Fibroblast of lung (primary cell): ENCODE measurements around the gene SGK1. TPM values are rescaled to one million over a fixed set of nuclear protein-coding genes. Genes with fewer than 3 reads are reported as not detected.
A peak's percentile ranks its signal among the peaks of the same experiment; 100 is the strongest.

ENCODE experiments used
- DNase-seq, 2 donors: peaks; one replicate each; pipeline versions ENCODE4 v3.0.0 to v3.0.0-alpha.2; 2010; ENCODE audit warnings: low read depth in 2 of 2
- H2AFZ ChIP-seq: 2 replicates; pipeline ENCODE4 v1.5.1; 2012; ENCODE audit warnings: low read length, control low read depth, inconsistent platforms
- H3K27ac ChIP-seq: 2 replicates; pipeline ENCODE4 v1.5.1; 2011; ENCODE audit warnings: low read length, control low read depth; ENCODE audit not compliant: insufficient read depth
- H3K27me3 ChIP-seq: 2 replicates; pipeline ENCODE4 v1.5.1; 2011; ENCODE audit warnings: mild to moderate bottlenecking, low read length; ENCODE audit not compliant: control insufficient read depth, insufficient read depth
- H3K36me3 ChIP-seq: 2 replicates; pipeline ENCODE4 v1.5.1; 2011; ENCODE audit warnings: low read length; ENCODE audit not compliant: control insufficient read depth, insufficient read depth
- H3K4me1 ChIP-seq: 2 replicates; pipeline ENCODE4 v1.5.1; 2011; ENCODE audit warnings: low read length; ENCODE audit not compliant: control insufficient read depth, insufficient read depth; ENCODE audit errors: extremely low read depth
- H3K4me2 ChIP-seq: 2 replicates; pipeline ENCODE4 v1.5.1; 2011; ENCODE audit warnings: low read length, control low read depth; ENCODE audit not compliant: insufficient read depth; ENCODE audit errors: extremely low read depth
- H3K4me3 ChIP-seq, 4 experiments: fragments of 200-600 bp in 1 of 4; sonication (generic) in 1 of 4; replicated peaks in 1 of 4; 2 replicates each; pipeline ENCODE4 v1.5.1; 2011 to 2016; ENCODE audit warnings: low read length in 4 of 4, low read depth in 3 of 4, mild to moderate bottlenecking in 3 of 4, control low read depth in 2 of 4, inconsistent platforms in 1 of 4, mixed read lengths in 1 of 4; ENCODE audit not compliant: insufficient read depth in 1 of 4; ENCODE audit errors: control extremely low read depth in 1 of 4
- H3K79me2 ChIP-seq: 2 replicates; pipeline ENCODE4 v1.5.1; 2012; ENCODE audit warnings: mild to moderate bottlenecking, low read length, inconsistent platforms; ENCODE audit not compliant: control insufficient read depth, insufficient read depth
- H3K9ac ChIP-seq: 2 replicates; pipeline ENCODE4 v1.5.1; 2011; ENCODE audit warnings: mild to moderate bottlenecking, low read length, control low read depth; ENCODE audit not compliant: insufficient read depth
- H3K9me3 ChIP-seq: 2 replicates; pipeline ENCODE4 v1.5.1; 2012; ENCODE audit warnings: low read depth, low read length; ENCODE audit not compliant: control insufficient read depth, insufficient read depth
- H4K20me1 ChIP-seq: 2 replicates; pipeline ENCODE4 v1.5.1; 2011; ENCODE audit warnings: low read length; ENCODE audit not compliant: control insufficient read depth, insufficient read depth; ENCODE audit errors: extremely low read depth
- EZH2 ChIP-seq: IDR thresholded peaks from 2 replicates; pipeline ENCODE4 v1.5.1; 2012; ENCODE audit warnings: low read length, control low read depth, mild to moderate bottlenecking; ENCODE audit errors: missing control alignments
- polyA plus RNA-seq, 2 donors: library from polyadenylated mRNA; depleted of rRNA in 1 of 2; stranded (reverse) in 1 of 2; unstranded in 1 of 2; fragments of >200 nt; gene quantifications; 2 replicates each; pipeline ENCODE4 v1.2.1, GENCODE V29; 2011 to 2012; ENCODE audit warnings: missing spikeins in 1 of 2
- total RNA-seq: library from RNA; depleted of rRNA; stranded (reverse); fragments of >200 nt; gene quantifications from 2 replicates; pipeline ENCODE4 v1.2.1, GENCODE V29; 2014
- TF ChIP-seq, protein P1 (sequence below), 2 donors: IDR thresholded peaks in 1 of 2; conservative IDR thresholded peaks in 1 of 2; 1 replicate in 1 of 2; 2 replicates in 1 of 2; pipeline ENCODE4 v1.5.1; 2011 to 2012; ENCODE audit warnings: low read length in 2 of 2, control low read depth in 1 of 2, inconsistent platforms in 1 of 2, low read depth in 1 of 2, mild to moderate bottlenecking in 1 of 2

Gene SGK1
- total and polyA plus RNA-seq, 2 donors (not counting 1 experiment from before 2014, with no cell fraction given), result 132 to 154 TPM

DNA sequence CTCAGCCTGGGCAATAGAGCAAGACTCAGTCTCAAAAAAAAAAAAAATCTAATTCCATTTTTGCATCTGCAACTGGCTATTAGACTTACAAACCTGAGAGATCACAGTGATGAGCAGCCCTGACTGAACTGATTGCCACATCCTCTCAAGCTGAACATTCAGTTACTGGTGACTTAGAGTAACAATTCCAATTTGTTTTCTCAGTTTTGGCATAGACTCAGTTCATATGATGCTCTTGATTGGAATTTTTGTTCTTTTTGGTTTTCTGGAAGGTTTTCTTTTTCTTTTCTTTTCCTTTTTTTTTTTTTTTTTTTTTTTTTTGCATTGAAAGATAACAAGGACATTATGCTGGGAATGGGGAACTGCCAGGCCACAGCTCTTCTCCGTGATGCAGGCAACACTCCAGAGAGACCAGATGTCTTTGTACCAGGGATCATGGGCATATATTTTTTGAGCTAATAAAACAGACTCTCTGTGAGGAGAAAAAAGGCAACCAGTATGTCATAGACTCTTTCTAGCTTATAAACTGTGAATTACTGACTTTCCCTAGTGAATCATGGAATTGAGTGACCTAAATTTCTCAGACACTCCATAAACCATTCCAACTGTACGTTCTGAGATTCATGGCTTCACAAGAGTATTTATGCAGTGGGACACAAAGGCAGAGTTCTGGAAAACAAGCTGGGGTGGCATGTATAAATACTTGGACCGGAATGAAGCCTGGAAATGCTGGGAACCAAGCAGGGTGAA lies 179.5 kb downstream of the SGK1 start:
- no peak for TF ChIP-seq EZH2
- TF ChIP-seq, protein P1, sequence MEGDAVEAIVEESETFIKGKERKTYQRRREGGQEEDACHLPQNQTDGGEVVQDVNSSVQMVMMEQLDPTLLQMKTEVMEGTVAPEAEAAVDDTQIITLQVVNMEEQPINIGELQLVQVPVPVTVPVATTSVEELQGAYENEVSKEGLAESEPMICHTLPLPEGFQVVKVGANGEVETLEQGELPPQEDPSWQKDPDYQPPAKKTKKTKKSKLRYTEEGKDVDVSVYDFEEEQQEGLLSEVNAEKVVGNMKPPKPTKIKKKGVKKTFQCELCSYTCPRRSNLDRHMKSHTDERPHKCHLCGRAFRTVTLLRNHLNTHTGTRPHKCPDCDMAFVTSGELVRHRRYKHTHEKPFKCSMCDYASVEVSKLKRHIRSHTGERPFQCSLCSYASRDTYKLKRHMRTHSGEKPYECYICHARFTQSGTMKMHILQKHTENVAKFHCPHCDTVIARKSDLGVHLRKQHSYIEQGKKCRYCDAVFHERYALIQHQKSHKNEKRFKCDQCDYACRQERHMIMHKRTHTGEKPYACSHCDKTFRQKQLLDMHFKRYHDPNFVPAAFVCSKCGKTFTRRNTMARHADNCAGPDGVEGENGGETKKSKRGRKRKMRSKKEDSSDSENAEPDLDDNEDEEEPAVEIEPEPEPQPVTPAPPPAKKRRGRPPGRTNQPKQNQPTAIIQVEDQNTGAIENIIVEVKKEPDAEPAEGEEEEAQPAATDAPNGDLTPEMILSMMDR (conservative IDR thresholded peaks at IDR 0.05 in 1 of 2, IDR thresholded peaks at IDR 0.05 in 1 of 2; ENCODE audit: low read depth in 1 of 2, low read length in 2 of 2), result no peak
- H2AFZ ChIP-seq, result no peak overlapping the region
- no peak overlapping the region for H3K27ac ChIP-seq
- H3K4me3 ChIP-seq, result no peak overlapping the region
- H3K4me2 ChIP-seq, result no peak overlapping the region
- no peaks in the 10 kb centered on the region for H3K79me2 ChIP-seq
- H3K4me1 ChIP-seq, result no peaks in the 10 kb centered on the region
- H4K20me1 ChIP-seq, result no peaks in the 10 kb centered on the region
- no peak overlapping the region for H3K9ac ChIP-seq
- H3K27me3 ChIP-seq, result no peaks in the 10 kb centered on the region
- H3K9me3 ChIP-seq, result no peaks in the 10 kb centered on the region
- DNase-seq, result peak in 1 of 2 donors; percentile 86
- no peaks in the 10 kb centered on the region for H3K36me3 ChIP-seq

DNA sequence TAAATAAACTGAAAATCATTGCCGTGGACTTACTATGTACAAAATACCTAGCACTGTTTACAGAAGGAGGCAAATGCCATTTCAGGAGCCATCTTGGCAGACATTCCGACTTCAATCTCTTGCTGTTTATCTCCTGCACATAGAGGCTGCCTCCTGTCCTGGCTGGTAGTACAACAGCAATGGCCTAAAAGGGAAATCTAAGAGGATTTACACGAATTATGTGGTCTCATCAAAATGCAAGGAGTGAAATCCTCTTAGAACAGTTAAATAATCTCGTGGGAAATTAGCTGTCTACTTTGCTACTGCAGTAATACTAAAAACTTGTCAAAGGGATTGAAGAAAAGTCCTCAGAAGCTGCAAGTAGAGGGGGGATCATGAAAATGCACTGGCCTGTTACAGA lies 183.3 kb downstream of the SGK1 start:
- no peak overlapping the region for H2AFZ ChIP-seq
- no peak for TF ChIP-seq EZH2
- TF ChIP-seq, protein P1 (conservative IDR thresholded peaks at IDR 0.05 in 1 of 2, IDR thresholded peaks at IDR 0.05 in 1 of 2; ENCODE audit: low read depth in 1 of 2, low read length in 2 of 2), result no peak

DNA sequence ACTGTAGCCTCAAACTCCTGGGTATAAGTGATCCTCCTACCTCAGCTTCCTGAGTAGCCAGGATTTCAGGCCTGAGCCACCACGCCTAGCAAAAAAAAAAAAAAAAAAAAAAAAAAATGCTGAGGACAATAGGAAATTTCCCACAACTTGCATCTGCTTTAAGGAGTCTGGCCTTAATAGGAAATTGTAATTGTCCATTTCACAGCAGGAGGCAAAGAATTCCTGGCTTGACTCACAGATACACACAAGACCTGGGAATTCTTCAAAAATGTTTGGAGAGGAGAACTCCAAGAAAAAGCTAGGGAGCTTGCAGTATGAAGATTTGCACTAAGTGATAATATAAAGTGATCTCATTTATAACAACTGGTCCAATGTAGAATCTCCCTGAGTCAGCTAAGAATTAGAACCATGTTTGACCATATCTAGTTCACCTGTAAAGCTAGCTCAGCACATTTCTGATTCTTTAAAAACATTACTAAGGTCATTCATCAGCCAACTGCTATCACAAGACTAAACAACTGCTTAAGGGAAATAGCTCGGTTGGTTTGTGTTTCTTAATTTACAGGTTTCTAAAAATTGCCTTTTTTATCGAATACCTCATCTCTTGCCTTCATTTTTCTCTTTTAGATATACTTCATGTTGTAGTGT lies 185.3 kb downstream of the SGK1 start:
- H3K4me2 ChIP-seq, result no peak overlapping the region
- H2AFZ ChIP-seq, result no peak overlapping the region

More for the DNA sequence above, 183.3 kb downstream of the SGK1 start:
- no peaks in the 10 kb centered on the region for H4K20me1 ChIP-seq
- H3K9ac ChIP-seq, result no peak overlapping the region
- no peak overlapping the region for H3K4me3 ChIP-seq
- no peaks in the 10 kb centered on the region for H3K27me3 ChIP-seq
- no peaks in the 10 kb centered on the region for H3K79me2 ChIP-seq
- H3K4me2 ChIP-seq, result no peak overlapping the region
- no peak overlapping the region for H3K27ac ChIP-seq
- DNase-seq, result no peak
- no peaks in the 10 kb centered on the region for H3K9me3 ChIP-seq
- H3K4me1 ChIP-seq, result no peaks in the 10 kb centered on the region
- no peaks in the 10 kb centered on the region for H3K36me3 ChIP-seq

More for the DNA sequence above, 185.3 kb downstream of the SGK1 start:
- no peaks in the 10 kb centered on the region for H3K36me3 ChIP-seq
- no peaks in the 10 kb centered on the region for H3K79me2 ChIP-seq
- no peak overlapping the region for H3K27ac ChIP-seq
- H3K9me3 ChIP-seq, result no peaks in the 10 kb centered on the region
- no peak overlapping the region for H3K9ac ChIP-seq
- no peaks in the 10 kb centered on the region for H3K27me3 ChIP-seq
- no peak overlapping the region for H3K4me3 ChIP-seq
- DNase-seq, result peak in 1 of 2 donors; percentile 81
- H3K4me1 ChIP-seq, result no peaks in the 10 kb centered on the region
- TF ChIP-seq, protein P1 (conservative IDR thresholded peaks at IDR 0.05 in 1 of 2, IDR thresholded peaks at IDR 0.05 in 1 of 2; ENCODE audit: low read depth in 1 of 2, low read length in 2 of 2), result no peak
- no peak for TF ChIP-seq EZH2
- no peaks in the 10 kb centered on the region for H4K20me1 ChIP-seq
